AG09309 (cell line): ENCODE results near the gene CALML5.

ENCODE experiments used
- DNase-seq: peaks from one replicate; pipeline ENCODE4 v3.0.0-alpha.2; 2010; ENCODE audit warnings: low read depth
- H3K4me3 ChIP-seq: 2 replicates; pipeline ENCODE4 v1.5.1; 2011; ENCODE audit warnings: mild to moderate bottlenecking, low read depth, low read length, moderate library complexity; ENCODE audit not compliant: control insufficient read depth
- TF ChIP-seq, protein P1 (sequence below): IDR thresholded peaks from 2 replicates; pipeline ENCODE4 v1.5.1; 2011; ENCODE audit warnings: mild to moderate bottlenecking, low read depth, low read length, inconsistent platforms; ENCODE audit not compliant: insufficient read depth, control insufficient read depth; ENCODE audit errors: missing control alignments

CALML5 gene

DNA sequence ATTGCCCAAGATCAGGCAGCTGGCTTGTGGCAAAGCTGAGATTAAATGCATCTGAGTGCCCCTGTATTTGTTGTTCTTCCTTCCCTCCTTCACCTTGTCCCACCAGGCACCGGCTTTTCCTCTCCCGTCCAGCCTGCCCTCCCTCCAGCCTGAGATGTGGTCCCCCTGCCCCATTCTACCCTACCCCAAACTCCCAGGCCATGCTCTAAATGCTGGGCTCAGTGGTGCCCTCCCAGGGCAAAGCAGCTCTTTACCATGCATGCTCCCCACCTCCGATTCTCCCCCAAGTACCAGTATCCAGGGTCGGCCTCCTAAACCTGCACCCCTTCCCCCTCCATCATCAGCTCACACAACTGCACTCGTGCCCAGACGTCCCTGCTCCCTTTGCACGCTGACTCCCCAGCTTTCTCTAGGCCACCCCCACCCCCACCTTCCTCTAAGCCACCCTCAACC, 36.5 kb downstream of the CALML5 start:
- TF ChIP-seq, protein P1, sequence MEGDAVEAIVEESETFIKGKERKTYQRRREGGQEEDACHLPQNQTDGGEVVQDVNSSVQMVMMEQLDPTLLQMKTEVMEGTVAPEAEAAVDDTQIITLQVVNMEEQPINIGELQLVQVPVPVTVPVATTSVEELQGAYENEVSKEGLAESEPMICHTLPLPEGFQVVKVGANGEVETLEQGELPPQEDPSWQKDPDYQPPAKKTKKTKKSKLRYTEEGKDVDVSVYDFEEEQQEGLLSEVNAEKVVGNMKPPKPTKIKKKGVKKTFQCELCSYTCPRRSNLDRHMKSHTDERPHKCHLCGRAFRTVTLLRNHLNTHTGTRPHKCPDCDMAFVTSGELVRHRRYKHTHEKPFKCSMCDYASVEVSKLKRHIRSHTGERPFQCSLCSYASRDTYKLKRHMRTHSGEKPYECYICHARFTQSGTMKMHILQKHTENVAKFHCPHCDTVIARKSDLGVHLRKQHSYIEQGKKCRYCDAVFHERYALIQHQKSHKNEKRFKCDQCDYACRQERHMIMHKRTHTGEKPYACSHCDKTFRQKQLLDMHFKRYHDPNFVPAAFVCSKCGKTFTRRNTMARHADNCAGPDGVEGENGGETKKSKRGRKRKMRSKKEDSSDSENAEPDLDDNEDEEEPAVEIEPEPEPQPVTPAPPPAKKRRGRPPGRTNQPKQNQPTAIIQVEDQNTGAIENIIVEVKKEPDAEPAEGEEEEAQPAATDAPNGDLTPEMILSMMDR, result no peak
- H3K4me3 ChIP-seq, result no peak overlapping the region
- no peak for DNase-seq

DNA sequence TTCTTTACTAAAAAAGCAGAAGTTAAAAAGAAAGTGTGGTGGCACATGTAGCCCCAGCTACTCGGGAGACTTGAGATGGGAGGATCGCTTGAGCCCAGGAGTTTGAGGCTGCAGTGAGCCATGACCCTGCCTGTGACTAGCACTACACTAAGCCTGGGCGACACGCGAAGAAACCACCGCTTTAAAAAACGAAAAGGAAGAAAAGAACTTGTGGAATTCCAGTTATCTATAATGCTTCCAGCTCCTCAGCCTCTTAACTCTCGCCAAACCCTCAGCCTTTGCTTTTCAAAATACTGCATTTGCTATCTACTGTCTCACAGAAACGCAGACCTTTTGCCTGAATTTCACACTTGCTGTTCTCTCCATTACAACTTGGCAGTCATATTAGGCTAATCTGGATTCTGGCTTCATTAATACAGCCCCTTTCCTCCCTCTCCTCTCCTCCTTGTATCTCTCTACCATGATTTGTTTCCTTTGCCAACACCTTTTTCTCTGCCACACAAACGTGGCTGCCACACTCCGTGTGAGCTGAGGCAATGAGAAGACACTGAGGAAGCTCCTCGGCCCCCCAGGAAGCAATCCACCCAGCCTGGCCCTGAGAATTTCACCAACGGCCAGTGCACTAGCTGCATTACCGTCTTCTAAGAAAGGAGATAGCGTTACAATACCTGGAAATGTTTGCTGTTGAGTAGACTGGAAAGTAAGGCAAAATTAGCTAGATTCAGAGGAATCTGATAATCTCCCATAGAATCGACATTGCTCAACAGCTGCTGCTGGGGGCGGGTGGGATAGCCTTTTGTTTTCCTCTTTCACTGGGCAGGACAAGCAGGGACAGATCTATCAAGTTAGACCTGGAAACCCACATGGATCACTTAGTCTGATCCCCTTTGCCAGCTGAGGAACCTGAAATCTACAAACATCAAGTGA, 37.2 kb downstream of the CALML5 start:
- DNase-seq, result no peak
- H3K4me3 ChIP-seq, result no peak overlapping the region
- TF ChIP-seq, protein P1, result no peak

DNA sequence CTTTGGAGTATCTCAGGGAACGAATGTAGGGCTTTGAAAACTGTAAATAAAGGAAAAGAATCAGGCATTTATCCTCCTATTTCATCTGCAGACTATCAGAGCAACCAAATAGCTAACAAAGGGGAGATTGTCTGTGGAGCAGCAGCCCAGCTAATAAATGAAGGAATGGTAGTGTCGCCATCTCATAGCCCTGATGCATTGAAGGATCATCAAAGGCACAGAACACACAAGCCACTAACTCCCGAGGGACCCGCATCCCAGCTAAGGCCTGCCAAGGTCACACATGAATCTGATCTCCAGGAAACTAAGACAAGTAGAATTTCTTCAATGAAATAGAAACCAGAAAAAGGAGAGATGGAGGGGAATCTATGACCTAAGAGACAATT, 38.2 kb downstream of the CALML5 start:
- TF ChIP-seq, protein P1, result no peak
- H3K4me3 ChIP-seq, result no peak overlapping the region
- no peak for DNase-seq

DNA sequence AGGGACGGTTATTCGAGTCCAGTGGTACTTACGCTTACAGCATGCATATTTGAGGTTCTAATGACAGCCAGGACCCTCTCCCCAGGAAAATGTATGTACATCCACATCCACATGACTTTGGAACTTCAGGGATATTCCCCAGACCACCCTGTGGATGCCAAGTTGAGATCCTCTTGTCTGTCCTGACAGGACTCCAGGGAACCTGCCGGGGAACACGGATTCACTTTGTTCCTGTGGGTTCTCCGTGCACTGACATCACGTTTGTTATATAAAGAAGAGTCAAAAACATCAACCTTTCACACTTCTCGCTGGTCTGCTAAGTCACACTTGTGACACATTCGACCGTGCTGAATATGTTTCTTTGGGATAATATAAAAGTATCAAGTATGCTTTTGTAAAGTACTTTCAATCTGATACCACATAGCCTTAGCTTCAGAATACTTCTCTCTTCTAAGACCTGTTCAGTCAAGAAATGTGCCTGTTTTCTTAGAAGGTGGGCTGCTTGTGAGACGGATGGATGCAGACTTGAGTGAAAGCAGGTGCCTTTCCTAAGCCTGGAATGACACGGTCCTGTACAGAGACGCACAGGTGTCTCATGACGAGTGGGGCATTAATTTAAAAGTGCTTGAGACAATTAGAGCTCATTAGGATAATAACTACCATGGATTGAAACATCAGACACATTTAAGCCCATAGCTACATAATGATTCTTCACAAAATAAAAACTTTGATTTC, 38.7 kb downstream of the CALML5 start:
- H3K4me3 ChIP-seq, result no peak overlapping the region
- DNase-seq, result no peak
- TF ChIP-seq, protein P1, result no peak

DNA sequence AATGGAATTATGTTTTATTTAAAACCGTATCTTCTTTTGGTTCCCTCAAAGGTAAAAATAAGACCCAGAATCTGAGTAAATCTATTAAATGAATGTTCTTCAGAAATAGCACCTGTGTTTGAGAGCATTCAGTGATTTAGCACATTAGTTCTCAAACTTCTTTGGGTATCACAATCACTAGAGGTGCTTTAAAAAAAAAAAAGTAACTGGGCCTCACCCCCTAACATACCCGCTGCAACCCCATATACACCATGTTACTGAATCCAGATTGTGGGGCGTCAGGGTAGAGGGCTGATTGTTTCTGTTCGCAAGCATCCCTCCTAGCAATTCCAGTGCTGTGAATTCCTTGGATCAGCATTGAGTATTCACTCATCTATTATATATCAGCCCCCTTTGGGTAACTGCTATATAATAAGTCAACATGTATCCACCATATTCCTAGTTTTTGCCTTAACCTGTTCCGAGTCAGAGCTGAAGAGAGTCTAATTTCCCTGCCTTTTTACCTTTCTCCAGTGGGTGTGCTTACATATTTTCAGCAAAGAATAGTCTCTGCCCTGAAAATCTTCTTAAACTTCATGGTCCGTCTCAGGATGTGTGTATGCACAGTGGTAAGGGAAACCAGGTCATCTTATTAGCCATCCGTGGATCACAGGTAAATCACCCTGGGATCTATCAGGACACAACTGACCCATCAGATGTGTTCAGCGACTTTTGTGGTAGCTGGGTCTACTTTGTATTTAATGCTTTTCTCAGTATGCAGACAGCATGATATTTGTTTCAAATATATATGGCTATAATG, 40.2 kb downstream of the CALML5 start:
- TF ChIP-seq, protein P1, result no peak
- H3K4me3 ChIP-seq, result no peak overlapping the region
- DNase-seq, result no peak

DNA sequence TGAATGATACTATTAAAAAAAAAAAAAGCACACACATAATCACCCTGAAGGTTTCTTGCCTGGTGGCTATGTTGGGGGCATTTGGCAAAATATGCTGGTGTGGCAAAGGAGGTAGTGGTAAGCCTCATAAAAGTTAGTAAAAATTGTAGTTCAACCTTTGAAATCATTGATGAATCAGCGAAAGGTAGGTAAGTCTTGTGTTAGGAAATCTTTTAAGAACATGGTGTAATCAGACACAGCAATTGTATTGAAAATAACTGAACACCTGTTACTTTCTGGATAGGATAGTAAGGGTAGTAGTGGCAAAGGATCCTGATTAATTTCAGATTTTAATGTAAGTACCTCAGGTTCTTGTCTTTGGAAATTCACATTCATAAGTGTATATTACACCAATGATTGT, 40.9 kb downstream of the CALML5 start:
- no peak for DNase-seq
- TF ChIP-seq, protein P1, result no peak

More for the DNA sequence above, 40.9 kb downstream of the CALML5 start:
- no peak overlapping the region for H3K4me3 ChIP-seq
